ENCODE data around the gene INTS15.

Gene INTS15

GRCh38 chr7:6642239-6642839, 52.5 kb downstream of the INTS15 start:
- no peak overlapping the region for H3K27ac ChIP-seq
- no peak for TF ChIP-seq CTCF (conservative IDR thresholded peaks at IDR 0.05)

GRCh38 chr7:6642861-6643640, 53.2 kb downstream of the INTS15 start:
- no peak overlapping the region for H3K27ac ChIP-seq
- TF ChIP-seq CTCF (conservative IDR thresholded peaks at IDR 0.05), result no peak

GRCh38 chr7:6643915-6644625, 54.2 kb downstream of the INTS15 start:
- no peak for TF ChIP-seq CTCF (conservative IDR thresholded peaks at IDR 0.05)
- H3K27ac ChIP-seq, result no peak overlapping the region

GRCh38 chr7:6644728-6645127, 54.9 kb downstream of the INTS15 start:
- H3K27ac ChIP-seq, result no peak overlapping the region
- no peak for TF ChIP-seq CTCF (conservative IDR thresholded peaks at IDR 0.05)

- no peak for TF ChIP-seq CTCF (conservative IDR thresholded peaks at IDR 0.05)
- H3K27ac ChIP-seq, result no peak overlapping the region
Observed at GRCh38 chr7:6646465-6646864, 56.6 kb downstream of the INTS15 start.

- H3K27ac ChIP-seq, result no peak overlapping the region
- no peak for TF ChIP-seq CTCF (conservative IDR thresholded peaks at IDR 0.05)
Observed at GRCh38 chr7:6647080-6647479, 57.3 kb downstream of the INTS15 start.

- no peak overlapping the region for H3K27ac ChIP-seq
- no peak for TF ChIP-seq CTCF (conservative IDR thresholded peaks at IDR 0.05)
Observed at GRCh38 chr7:6647541-6647940, 57.7 kb downstream of the INTS15 start.
